Activated CD8-positive, alpha-beta T cell treated with anti-CD3 and anti-CD28 coated beads for 36 hours (primary cell): ENCODE measurements around the gene CLCN1. TPM values are rescaled to one million over a fixed set of nuclear protein-coding genes. Genes with fewer than 3 reads are reported as not detected.

ENCODE experiments used
- ATAC-seq: fragments of 200-7000 bp; cut with Tn5 transposase; one replicate; pipeline ENCODE4 v1.10.0; 2021; ENCODE audit warnings: mild to moderate bottlenecking, moderate library complexity
- CTCF ChIA-PET: fragments of 350-600 bp; sonication (Branson Sonifier 250); formaldehyde crosslinking; loops from one replicate; lab custom pipeline; 2021; ENCODE audit warnings: antibody characterized with exemption; lab: Charles Lee
- POLR2A ChIA-PET: fragments of 350-600 bp; sonication (Branson Sonifier 250); formaldehyde crosslinking; loops from one replicate; lab custom pipeline; 2021; ENCODE audit warnings: antibody characterized with exemption; lab: Charles Lee
- DNase-seq: peaks from one replicate; pipeline ENCODE4 v3.0.0-alpha.2; 2020
- H3K27ac Mint-ChIP-seq: one replicate; pipeline ENCODE4 v1.8.0; 2021; ENCODE audit warnings: mild to moderate bottlenecking, mixed read lengths
- H3K27me3 Mint-ChIP-seq: one replicate; pipeline ENCODE4 v1.8.0; 2021; ENCODE audit warnings: mixed read lengths
- H3K36me3 Mint-ChIP-seq: one replicate; pipeline ENCODE4 v1.8.0; 2021; ENCODE audit warnings: low read depth, mixed read lengths
- H3K4me1 Mint-ChIP-seq: one replicate; pipeline ENCODE4 v1.8.0; 2021; ENCODE audit warnings: low read depth, mixed read lengths
- H3K4me3 Mint-ChIP-seq: one replicate; pipeline ENCODE4 v1.8.0; 2021; ENCODE audit warnings: mild to moderate bottlenecking, moderate library complexity, mixed read lengths
- H3K9me3 Mint-ChIP-seq: one replicate; pipeline ENCODE4 v1.8.0; 2021; ENCODE audit warnings: mixed read lengths
- CTCF ChIP-seq: fragments of 200-600 bp; IDR thresholded peaks from one replicate; pipeline ENCODE4 v1.8.0; 2022; ENCODE audit warnings: antibody characterized with exemption, mild to moderate bottlenecking
- intact Hi-C: fragments of 100-400 bp; cut with micrococcal nuclease; formaldehyde crosslinking; loops from one replicate; pipeline ENCODE4 v1.10.0; 2022
- total RNA-seq, 2 experiments: library from RNA; stranded (reverse); gene quantifications; one replicate each; pipeline ENCODE4 v1.2.3, GENCODE V29; 2021

CLCN1 gene
- total RNA-seq, 2 experiments from 2014 or later = 0.09 TPM; not detected in 1

- DNase-seq (no peak), ATAC-seq (no peak)
- Mint-ChIP-seq H3K27ac (no peak overlapping the region), H3K9me3 (no peaks in the 10 kb centered on the region), H3K36me3 (peaks cover 4% of the 10 kb centered on the region), H3K27me3 (no peaks in the 10 kb centered on the region), H3K4me1 (peaks cover 5% of the 10 kb centered on the region), H3K4me3 (no peak overlapping the region)
- no peak for TF ChIP-seq CTCF
- intact Hi-C loops = no loop called here
- ChIA-PET CTCF (interaction anchor here (0.8 to 2.1 kb wide), 11 partner anchors 9 to 169 kb away, joined by 3 to 14 read pairs (median 7); partner anchors contain the start of gene EPHA1), POLR2A (interaction anchor here (0.7 to 2.3 kb wide), 11 partner anchors 8 to 575 kb away, joined by 3 to 11 read pairs (median 4); partner anchors contain the start of genes EPHA1 and GSTK1)
Observed at GRCh38 chr7:143384148-143384547, 68.2 kb downstream of the CLCN1 start.

GRCh38 chr7:143384661-143385631, 69.0 kb downstream of the CLCN1 start:
- TF ChIP-seq CTCF = no peak
- Mint-ChIP-seq H3K36me3 (peaks cover 12% of the 10 kb centered on the region), H3K27ac (no peak overlapping the region), H3K27me3 (no peaks in the 10 kb centered on the region), H3K4me3 (no peak overlapping the region), H3K9me3 (no peaks in the 10 kb centered on the region), H3K4me1 (peaks cover 9% of the 10 kb centered on the region)
- no peak for DNase-seq
- ATAC-seq = no peak
- POLR2A ChIA-PET = interaction anchor here (0.6 to 2.3 kb wide), 10 partner anchors 7 to 576 kb away, joined by 3 to 11 read pairs (median 4); partner anchors contain the start of genes EPHA1 and GSTK1
- intact Hi-C loops = no loop called here
- CTCF ChIA-PET = interaction anchor here (1.1 to 2.1 kb wide), 9 partner anchors 8 to 145 kb away, joined by 3 to 14 read pairs (median 7); partner anchors contain the start of gene EPHA1

GRCh38 chr7:143385891-143386781, 70.2 kb downstream of the CLCN1 start:
- CTCF ChIA-PET = interaction anchor here (0.8 to 2.1 kb wide), 4 partner anchors 14 to 146 kb away, joined by 3 to 10 read pairs (median 3); no protein-coding TSS in a partner anchor
- H3K4me3 Mint-ChIP-seq = no peak overlapping the region
- intact Hi-C loops = no loop called here
- H3K27me3 Mint-ChIP-seq = no peaks in the 10 kb centered on the region
- no peaks in the 10 kb centered on the region for H3K9me3 Mint-ChIP-seq
- peak; percentile 40 for DNase-seq
- peaks cover 21% of the 10 kb centered on the region for H3K36me3 Mint-ChIP-seq
- H3K4me1 Mint-ChIP-seq = peaks cover 11% of the 10 kb centered on the region
- POLR2A ChIA-PET = interaction anchor here (0.7 to 0.9 kb wide), 3 partner anchors 11 to 87 kb away, joined by 3 to 4 read pairs (median 3); no protein-coding TSS in a partner anchor
- TF ChIP-seq CTCF = no peak
- ATAC-seq = peak; percentile 21
- H3K27ac Mint-ChIP-seq = no peak overlapping the region

DNA sequence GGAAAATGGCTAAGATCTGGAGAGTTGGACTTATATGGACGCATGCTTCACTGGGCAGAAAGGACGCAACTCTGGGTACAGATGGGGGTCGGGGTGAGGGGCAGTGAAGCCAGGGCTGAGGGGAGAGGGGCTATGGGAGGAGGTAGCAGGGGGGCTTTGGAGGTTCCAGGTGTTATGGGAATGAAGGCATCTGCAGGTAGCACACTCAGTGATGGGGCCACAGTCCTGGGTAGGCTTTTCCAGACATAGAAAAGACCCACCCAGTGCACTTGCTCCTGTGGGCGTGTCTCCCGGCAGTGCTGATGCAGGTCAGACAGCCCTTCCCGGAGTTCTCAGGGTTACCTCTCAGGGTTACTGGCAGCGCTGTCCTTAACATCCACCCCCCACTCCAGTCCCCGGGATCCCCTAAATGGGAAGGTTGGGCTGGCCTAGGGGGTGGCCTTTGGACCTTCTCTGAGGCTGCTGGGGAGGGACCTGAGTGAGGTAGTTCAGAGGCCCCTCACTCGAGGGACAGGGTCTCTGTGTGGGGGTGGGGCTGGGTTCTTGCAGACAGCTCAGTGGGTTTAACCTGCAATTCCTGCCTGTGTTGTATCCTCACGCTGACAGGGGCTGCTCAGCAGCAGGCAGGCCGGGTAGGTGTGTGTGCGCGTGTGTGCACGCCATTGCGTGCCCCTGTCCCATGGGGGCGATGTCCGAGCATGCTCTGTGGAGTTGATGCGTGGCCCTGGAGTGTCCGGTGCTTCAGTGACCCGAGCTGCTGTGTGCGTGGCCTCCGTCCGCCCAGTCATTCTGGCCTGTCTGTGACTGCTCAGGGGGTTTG, 71.5 kb downstream of the CLCN1 start:
- intact Hi-C loops = no loop called here
- DNase-seq (no peak), ATAC-seq (no peak)
- ChIA-PET CTCF (interaction anchor here (1.3 to 1.5 kb wide), 3 partner anchors 7 to 13 kb away, joined by 3 to 7 read pairs (median 5); no protein-coding TSS in a partner anchor), POLR2A (interaction anchor here (0.6 to 1.3 kb wide), 4 partner anchors 11 to 674 kb away, joined by 3 to 5 read pairs (median 3); no protein-coding TSS in a partner anchor)
- no peaks in the 10 kb centered on the region for H3K9me3 Mint-ChIP-seq
- H3K36me3 Mint-ChIP-seq = peaks cover 21% of the 10 kb centered on the region
- peak overlapping the region; percentile 13 for H3K27ac Mint-ChIP-seq
- H3K27me3 Mint-ChIP-seq = no peaks in the 10 kb centered on the region
- H3K4me1 Mint-ChIP-seq = peaks cover 11% of the 10 kb centered on the region
- no peak for TF ChIP-seq CTCF
- H3K4me3 Mint-ChIP-seq = no peak overlapping the region
